GM18868 (cell line): ENCODE results near the gene MET.
A peak's percentile ranks its signal among the peaks of the same experiment; 100 is the strongest.
"Not testable (repeated sequence)": the region's sequence is repeated elsewhere in the genome, so short reads cannot be mapped to it uniquely, and the experiment has no call there.

ENCODE experiments used
- ATAC-seq: cut with Tn5 transposase; IDR thresholded peaks from one replicate; pipeline ENCODE4 v1.9.1; 2021; ENCODE audit warnings: mild to moderate bottlenecking, moderate library complexity; ENCODE audit not compliant: unreplicated experiment

The MET gene

DNA sequence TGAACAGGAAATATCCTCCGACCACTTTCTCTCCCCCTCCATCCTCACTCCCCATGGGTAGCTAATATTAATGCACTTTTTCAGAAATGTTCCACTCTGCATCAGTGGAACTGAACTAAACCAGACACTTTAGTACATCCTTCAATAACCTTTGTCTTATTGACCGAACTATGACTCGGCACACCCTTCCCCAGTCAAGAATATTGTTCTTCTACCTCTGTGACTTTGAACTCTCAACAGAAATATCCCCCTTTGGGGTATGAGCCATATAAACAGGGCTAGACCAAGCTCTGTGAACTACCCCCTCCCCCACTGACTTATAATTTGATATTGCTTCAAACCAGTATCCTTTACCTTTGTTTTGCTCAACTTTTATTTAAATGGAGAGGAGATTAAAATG lies 132.5 kb downstream of the MET start:
- ATAC-seq = no peak

DNA sequence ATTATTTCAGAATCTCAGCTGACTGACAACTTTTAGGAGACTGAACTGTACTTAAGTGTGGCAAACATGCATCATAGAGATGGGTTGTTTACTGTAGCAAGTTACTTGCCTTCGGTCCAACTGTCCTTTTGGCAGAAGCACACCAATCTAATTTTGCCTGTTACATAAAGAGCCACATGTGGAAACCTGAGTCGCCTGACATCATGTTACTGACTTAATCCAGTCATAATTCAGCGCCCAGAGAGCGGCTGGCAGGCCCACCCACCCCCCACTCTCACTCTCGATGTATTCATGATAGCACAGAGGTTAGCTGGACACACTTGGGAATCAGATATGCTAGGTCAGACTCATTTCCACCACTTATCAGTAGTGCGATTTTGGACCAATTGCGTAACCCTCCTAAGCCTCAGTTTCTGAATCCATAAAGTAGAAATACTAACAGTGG lies 133.1 kb downstream of the MET start:
- no peak for ATAC-seq

DNA sequence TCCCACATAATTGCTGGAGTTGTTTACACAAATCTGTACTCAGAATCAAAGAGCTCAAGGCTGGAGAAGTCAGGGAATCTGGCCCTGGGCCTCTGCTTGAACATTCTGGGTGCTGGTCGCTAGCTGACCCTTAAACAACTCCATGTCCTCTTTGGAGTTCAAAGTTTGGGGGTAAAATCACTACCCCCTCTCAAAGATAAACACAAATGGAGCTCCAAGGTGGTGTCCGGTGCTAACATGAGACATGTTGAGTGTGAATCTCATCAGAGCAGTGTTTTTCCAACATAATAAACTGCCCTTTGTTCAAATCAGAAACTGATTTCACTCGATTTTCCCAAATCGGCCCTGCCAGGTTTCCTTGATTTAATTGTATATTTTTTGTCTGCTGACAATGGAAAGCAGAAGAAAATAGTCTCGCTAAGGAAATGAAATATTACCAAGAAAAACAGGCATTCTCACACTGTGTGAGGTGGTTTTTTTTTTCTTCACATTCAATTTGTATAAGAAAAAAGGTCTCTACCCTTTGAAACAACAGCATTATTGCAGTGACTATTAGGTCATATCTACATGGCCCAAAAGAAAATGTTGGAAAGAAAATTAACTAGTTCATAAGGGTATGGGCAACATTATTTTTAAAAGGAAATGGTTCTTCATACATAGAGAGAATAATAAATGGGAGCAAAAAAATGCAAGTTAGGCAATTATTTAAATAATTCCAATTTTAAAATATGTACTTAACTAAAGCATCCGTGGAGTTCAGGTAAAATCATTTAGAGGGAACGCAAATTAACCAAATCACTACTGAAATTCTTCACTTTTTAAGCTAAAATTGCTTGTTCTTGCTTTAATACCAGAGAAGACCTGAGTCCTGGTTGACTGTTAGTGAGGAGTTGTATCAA lies 134.3 kb downstream of the MET start:
- no peak for ATAC-seq

GRCh38 chr7:116807011-116807560 lies 135.1 kb downstream of the MET start:
- no peak for ATAC-seq

DNA sequence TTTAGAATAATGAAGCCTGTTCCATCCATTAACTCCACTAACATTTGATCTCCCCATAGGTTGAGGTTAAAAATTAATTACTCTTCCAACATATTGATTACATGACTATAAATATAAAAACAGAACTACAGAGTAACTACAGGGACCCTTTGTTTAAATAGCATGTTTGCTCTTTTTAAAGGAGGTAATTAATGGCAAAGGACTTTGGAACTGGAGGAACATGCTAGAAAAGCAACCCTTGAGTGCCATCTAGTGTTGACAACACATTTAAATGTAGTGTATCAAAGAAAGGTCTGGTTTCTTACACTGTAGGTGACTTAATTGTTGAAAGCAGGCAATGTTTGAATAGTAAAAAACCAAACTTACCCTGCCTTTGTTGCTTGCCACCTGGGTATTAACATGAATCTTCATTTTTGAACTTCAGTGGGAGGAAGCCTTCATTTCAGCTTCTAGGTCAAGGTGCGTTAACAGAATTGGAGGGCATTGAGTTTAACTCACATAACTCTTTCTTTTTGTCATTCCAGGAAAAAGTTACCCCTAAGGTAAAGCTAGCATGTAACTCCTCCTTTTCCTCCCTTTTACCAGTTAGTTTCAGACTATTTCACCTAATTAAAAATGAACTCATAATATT lies 137.8 kb downstream of the MET start:
- ATAC-seq = peak; percentile 71

DNA sequence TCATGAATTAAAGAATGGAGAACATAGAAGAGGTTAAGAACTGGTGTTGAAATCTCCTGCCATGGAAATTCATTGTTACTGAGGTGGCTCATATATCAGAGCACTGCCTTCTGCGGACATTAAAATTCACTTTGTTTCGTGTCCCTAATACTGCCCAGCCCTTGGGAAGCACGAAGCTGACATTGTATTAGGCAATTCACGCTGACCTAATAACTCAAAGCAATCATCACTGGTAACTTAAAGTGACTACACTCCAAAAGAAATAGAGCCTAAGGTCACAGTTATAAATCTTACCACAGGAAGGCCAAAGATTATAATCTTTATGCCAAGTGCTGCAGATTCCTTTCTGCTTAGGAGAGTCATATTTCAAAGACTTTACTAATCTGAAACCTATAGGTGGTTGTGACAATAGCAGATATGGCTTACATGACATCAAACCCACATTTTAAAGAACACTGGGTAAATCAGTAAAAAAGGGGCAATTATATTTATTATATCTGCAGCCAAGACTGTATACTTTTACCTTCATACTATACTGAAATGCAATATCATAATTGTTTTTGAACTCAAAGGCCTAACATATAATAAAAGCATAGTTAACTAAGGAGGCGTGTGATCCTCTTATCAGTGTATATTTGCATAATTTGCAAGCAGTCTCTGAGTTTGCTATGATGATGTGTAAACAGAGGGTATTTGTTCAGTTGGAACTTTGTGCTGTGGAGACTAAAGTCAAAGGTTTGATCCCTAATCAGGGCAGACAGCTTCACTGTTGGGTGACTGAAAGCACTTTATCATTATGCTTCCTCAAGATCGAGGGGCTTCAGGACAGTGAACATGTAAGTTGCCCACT lies 138.5 kb downstream of the MET start:
- ATAC-seq = no peak

GRCh38 chr7:116811768-116812167 lies 139.8 kb downstream of the MET start:
- no peak for ATAC-seq

DNA sequence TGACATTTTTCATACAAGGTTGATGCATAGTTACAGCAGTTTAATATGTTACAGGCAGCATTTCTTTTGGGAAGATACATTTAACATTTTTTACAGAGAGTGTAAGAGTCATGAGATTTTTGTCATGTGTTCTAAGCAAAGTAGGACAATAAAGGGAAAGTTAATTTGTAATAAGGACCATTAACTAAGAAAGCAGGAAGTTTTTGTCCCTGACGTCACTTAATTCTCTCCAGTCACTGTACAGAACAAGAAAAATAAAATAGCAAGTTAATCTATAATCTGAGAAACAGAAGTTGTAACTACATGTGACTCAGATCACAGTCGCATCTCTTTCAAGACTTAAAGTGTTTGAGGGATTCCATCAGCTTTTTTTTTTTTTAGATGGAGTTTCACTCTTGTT lies 140.9 kb downstream of the MET start:
- no peak for ATAC-seq

DNA sequence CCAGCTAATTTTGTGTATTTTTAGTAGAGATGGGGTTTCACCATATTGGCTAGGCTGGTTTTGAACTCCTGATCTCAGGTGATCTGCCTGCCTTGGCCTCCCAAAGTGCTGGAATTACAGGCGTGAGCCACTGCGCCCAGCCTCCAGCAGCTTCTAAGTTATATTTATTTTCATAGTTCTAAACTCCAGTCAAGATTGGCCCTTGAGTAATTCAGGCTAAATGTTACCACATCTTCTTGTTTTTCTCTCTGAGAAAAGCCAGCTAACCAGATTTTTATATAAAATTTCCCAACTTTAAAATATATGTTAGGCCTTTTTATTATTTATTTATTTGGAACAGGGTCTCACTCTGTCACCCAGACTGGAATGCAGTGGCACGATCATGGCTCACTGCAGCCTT lies 141.4 kb downstream of the MET start:
- ATAC-seq = not testable (repeated sequence)

DNA sequence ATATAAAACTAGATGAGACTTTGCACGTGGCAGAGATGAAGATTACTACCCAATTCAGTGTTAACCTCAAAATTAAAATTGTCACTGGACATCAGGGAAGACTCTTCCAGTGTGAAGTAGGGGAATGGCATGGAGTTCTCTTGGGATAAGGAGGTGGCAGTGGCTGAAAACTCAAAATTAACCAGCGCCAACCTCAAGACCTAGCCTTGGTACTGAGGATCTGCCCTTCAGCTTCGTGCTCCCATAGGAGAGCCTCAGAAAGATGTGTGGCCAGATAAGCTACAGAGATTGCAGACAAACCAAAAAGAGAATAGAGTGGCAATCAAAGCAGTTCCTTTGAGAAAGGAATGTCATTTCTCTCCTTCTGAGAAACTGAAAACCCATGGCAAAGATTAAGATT lies 143.0 kb downstream of the MET start:
- ATAC-seq = no peak

GRCh38 chr7:116820149-116820548 lies 148.2 kb downstream of the MET start:
- ATAC-seq = no peak

DNA sequence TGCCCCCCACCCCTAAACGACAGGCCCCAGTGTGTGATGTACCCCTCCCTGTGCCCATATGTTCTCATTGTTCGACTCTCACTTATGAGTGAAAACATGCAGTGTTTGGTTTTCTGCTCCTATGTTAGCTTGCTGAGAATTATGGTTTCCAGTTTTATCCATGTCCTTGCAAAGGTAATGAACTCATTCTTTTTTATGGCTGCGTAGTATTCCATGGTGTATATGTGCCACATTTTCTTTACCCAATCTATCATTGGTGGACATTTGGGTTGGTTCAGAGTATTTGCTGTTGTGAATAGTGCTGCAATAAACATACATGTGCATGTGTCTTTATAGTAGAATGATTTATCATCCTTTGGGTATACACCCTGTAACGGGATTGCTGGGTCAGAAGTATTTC lies 149.7 kb downstream of the MET start:
- not testable (repeated sequence) for ATAC-seq

DNA sequence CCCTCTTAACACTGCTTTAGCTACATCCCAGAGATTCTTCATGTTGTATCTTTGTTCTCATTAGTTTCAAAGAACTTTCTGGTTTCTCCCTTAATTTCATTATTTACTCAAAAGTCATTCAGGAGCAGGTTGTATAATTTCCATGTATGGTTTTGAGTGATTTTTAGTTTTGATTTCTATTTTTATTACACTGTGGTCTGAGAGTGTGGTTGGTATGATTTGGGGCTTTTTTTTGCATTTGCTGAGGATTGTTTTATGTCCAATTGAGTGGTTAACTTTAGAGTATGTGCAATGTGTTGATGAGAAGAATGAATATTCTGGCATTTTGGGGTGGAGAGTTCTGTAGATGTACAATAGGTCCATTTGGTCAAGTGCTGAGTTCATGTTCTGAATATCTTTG lies 152.5 kb downstream of the MET start:
- no peak for ATAC-seq

- no peak for ATAC-seq
Measured at GRCh38 chr7:116828281-116828680, 156.3 kb downstream of the MET start.

DNA sequence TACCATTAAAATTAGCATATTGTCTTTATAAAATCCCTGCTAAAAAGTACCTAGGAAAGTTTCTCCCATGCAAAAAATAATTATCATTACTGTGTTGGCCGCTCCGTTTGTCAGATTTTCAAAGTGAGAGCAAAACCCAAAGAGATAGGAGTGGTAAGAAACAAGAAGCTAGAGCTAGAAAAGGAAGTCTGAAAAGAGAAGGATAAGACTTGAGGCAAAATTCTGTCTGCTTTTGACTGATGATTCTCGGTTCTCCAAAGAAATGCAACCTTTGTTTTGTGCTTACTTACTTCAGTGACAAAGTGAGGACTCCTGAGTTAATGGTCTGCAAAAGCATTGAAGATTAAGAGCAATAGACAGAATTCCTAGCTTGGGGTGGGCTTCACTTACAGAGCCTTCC lies 157.0 kb downstream of the MET start:
- ATAC-seq = no peak

DNA sequence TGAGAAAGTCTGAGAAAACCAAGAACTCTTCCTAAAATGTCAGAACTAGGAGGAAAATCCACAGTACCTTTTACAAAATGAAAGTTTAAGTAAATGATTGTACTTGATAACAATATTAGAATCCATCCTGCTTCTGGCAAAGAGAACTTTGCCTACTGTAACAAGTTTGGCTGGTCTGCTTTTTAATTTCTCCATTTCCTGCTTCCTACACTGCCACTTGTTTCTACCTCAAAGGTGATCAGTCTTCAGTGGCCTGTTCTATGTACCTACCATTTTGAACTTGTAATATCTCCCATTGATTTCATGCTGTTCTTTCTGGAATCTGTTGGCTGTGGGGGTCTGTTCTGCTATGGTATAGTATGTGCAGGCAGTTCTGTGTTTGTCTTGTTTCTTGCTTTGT lies 157.5 kb downstream of the MET start:
- no peak for ATAC-seq

DNA sequence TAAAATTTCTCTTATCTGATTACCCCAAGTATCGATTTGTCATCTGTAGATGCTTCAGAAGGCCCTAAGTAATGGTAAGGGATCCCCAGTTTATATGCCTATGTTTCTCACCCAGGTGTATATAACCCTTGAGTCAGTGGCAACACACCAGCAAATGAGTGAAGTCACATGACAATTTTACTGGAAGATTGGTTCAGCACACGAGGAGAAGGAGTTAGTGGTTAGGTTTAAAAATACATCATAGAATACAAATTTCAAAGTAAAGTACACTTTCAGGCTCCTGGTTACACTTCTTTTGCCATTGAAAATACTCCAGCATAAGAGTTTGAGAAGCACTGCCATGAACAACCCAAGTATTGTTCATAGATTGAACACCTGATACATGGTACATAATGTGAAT lies 160.7 kb downstream of the MET start:
- ATAC-seq = no peak

DNA sequence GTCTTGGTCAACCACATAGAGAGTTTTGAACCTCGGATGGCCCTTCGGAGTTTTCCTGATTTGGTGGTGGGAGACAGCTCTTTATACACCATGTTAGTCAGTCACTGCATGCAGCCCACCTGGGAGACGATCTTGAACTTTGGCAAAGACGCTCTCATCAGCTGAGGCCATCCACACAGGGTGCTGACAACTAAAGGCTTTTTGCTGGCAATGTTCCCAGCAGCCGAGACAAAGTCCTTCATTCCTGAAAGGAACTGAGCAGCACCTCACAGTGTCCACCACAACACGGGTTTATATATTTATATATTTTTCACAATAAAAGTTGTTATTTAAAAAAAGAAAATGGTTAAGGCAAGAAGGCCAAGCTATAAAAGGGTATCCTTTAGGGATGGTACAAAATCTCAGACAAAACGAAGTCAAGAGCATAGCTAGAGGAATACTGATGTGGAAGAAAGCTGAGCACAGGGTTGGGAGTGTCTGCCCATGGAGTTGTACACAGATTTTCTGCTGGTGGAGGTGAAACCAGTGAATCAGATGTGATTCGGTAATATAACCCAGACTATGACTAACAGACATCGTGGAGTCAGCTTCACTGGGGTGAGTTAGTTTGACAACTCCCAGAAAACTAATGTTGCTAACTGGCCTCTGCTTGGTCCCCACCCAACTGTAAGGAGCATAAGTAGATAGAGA lies 163.0 kb downstream of the MET start:
- ATAC-seq = no peak

- ATAC-seq = no peak
Measured at GRCh38 chr7:116836048-116836447, 164.1 kb downstream of the MET start.

DNA sequence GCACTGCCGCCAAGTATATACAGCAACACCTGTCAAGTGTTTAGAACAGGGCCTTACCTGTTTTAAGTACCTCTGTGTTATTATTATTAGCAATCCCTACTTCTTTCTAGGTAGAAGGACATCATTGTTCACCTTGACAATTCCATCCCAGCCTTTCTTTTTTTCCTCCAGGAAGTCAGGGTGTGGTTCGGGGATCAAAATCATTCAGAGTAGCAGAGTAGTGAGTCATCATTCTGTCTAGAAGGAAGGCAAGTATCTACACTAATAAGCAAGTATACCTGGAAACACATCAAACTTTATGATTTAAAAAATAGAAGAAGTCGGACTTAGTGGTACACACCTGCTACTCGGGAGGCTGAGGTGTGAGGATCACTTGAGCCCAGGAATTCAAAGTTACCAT lies 164.9 kb downstream of the MET start:
- ATAC-seq = no peak

GRCh38 chr7:116837586-116837985 lies 165.6 kb downstream of the MET start:
- ATAC-seq = no peak
